B cell (primary cell): ENCODE data around the gene DOK7. TPM values are rescaled to one million over a fixed set of nuclear protein-coding genes. Genes with fewer than 3 reads are reported as not detected.

ENCODE experiments used
- ATAC-seq: fragments of 200-7000 bp; cut with Tn5 transposase; one replicate; pipeline ENCODE4 v1.10.0; 2021; ENCODE audit warnings: low read depth, mild to moderate bottlenecking, moderate number of reproducible peaks, moderate library complexity
- CTCF ChIA-PET: fragments of 350-600 bp; sonication (Branson Sonifier 250); formaldehyde crosslinking; loops from one replicate; lab custom pipeline; 2021; ENCODE audit warnings: antibody characterized with exemption, inconsistent platforms; lab: Charles Lee
- POLR2A ChIA-PET: fragments of 350-600 bp; sonication (Branson Sonifier 250); formaldehyde crosslinking; loops from one replicate; lab custom pipeline; 2021; ENCODE audit warnings: antibody characterized with exemption; lab: Charles Lee
- DNase-seq: peaks from one replicate; pipeline ENCODE4 v3.0.0; 2013
- H2AFZ ChIP-seq: 2 replicates; pipeline ENCODE4 v1.6.1; 2012; ENCODE audit warnings: mild to moderate bottlenecking, low read depth, low read length; ENCODE audit not compliant: insufficient read depth, poor library complexity, severe bottlenecking
- H3K27ac ChIP-seq, 2 donors: 1 replicate in 1 of 2; 2 replicates in 1 of 2; pipeline ENCODE4 v1.5.1; 2012 to 2013; ENCODE audit warnings: low read length in 2 of 2, mild to moderate bottlenecking in 2 of 2, moderate library complexity in 1 of 2
- H3K27me3 ChIP-seq, 4 experiments: fragments of 200-600 bp in 1 of 4; sonication (generic) in 1 of 4; replicated peaks in 1 of 4; 1 replicate in 2 of 4; 2 replicates in 2 of 4; pipeline versions ENCODE4 v1.6.1 to v1.7.0; 2013 to 2016; ENCODE audit warnings: low read length in 3 of 4, mild to moderate bottlenecking in 2 of 4, mixed read lengths in 1 of 4, moderate library complexity in 1 of 4; ENCODE audit not compliant: insufficient read depth in 4 of 4, control insufficient read depth in 3 of 4; ENCODE audit errors: control extremely low read depth in 1 of 4
- H3K36me3 ChIP-seq, 2 experiments: replicated peaks in 1 of 2; 1 replicate in 1 of 2; 2 replicates in 1 of 2; pipeline versions ENCODE4 v1.6.1 to v1.7.1; 2013; ENCODE audit warnings: low read length in 1 of 2; ENCODE audit not compliant: insufficient read depth in 2 of 2, control insufficient read depth in 1 of 2; ENCODE audit errors: control extremely low read depth in 1 of 2, extremely low read depth in 1 of 2
- H3K4me1 ChIP-seq, 2 donors: fragments of 200-600 bp in 1 of 2; sonication (generic) in 1 of 2; 1 replicate in 1 of 2; 2 replicates in 1 of 2; pipeline versions ENCODE4 v1.5.1 to v1.6.1; 2013 to 2017; ENCODE audit warnings: low read length in 2 of 2; ENCODE audit not compliant: control insufficient read depth in 2 of 2, insufficient read depth in 2 of 2
- H3K4me2 ChIP-seq: replicated peaks from 2 replicates; pipeline ENCODE3; 2012; ENCODE audit warnings: mild to moderate bottlenecking, low read depth, low read length; ENCODE audit not compliant: poor library complexity, severe bottlenecking
- H3K4me3 ChIP-seq, 5 experiments: fragments of 200-600 bp in 1 of 5; sonication (generic) in 1 of 5; 1 replicate in 3 of 5; 2 replicates in 2 of 5; pipeline versions ENCODE4 v1.5.1 to v1.7.0; 2011 to 2016; ENCODE audit warnings: low read length in 4 of 5, mild to moderate bottlenecking in 4 of 5, low read depth in 2 of 5, control low read depth in 1 of 5, moderate library complexity in 1 of 5; ENCODE audit not compliant: insufficient read depth in 1 of 5; ENCODE audit errors: control extremely low read depth in 1 of 5, extremely low read depth in 1 of 5
- H3K79me2 ChIP-seq: fragments of 200-600 bp; sonication (generic); one replicate; pipeline ENCODE4 v1.6.0; 2016; ENCODE audit warnings: low read length; ENCODE audit not compliant: control insufficient read depth, insufficient read depth
- H3K9ac ChIP-seq: fragments of 200-600 bp; sonication (generic); 2 replicates; pipeline ENCODE4 v1.6.1; 2017; ENCODE audit warnings: mild to moderate bottlenecking, low read length, moderate library complexity
- H3K9me3 ChIP-seq, 3 donors: one replicate each; pipeline versions ENCODE4 v1.6.1 to v1.7.1; 2013; ENCODE audit warnings: low read length in 2 of 3; ENCODE audit not compliant: control insufficient read depth in 2 of 3, insufficient read depth in 1 of 3; ENCODE audit errors: control extremely low read depth in 1 of 3
- H4K20me1 ChIP-seq: 2 replicates; pipeline ENCODE4 v1.6.0; 2012; ENCODE audit warnings: mild to moderate bottlenecking, low read length; ENCODE audit not compliant: insufficient read depth, control insufficient read depth, poor library complexity, severe bottlenecking
- H3K27ac Mint-ChIP-seq: one replicate; pipeline ENCODE4 v1.8.0; 2021; ENCODE audit warnings: mixed read lengths
- H3K27me3 Mint-ChIP-seq: one replicate; pipeline ENCODE4 v1.8.0; 2021; ENCODE audit warnings: mixed read lengths
- H3K4me1 Mint-ChIP-seq: one replicate; pipeline ENCODE4 v1.8.0; 2021; ENCODE audit warnings: mixed read lengths
- H3K4me3 Mint-ChIP-seq: one replicate; pipeline ENCODE4 v1.8.0; 2021; ENCODE audit warnings: mixed read lengths
- H3K9me3 Mint-ChIP-seq: one replicate; pipeline ENCODE4 v1.8.0; 2022; ENCODE audit warnings: mixed read lengths; ENCODE audit not compliant: insufficient read depth
- EZH2 ChIP-seq: IDR thresholded peaks from 2 replicates; pipeline ENCODE4 v1.6.1; 2012; ENCODE audit warnings: borderline replicate concordance, low read depth, mild to moderate bottlenecking, moderate library complexity, low read length; ENCODE audit not compliant: insufficient read depth, poor library complexity, severe bottlenecking
- WGBS: methylation state at CpG from one replicate; pipeline ENCODE4 v1.1.5; 2013; ENCODE audit warnings: missing lambda C conversion rate; ENCODE audit not compliant: insufficient coverage; 5-methylcytosine and 5-hydroxymethylcytosine counted together
- intact Hi-C: fragments of 100-400 bp; cut with micrococcal nuclease; formaldehyde crosslinking; loops from one replicate; pipeline ENCODE4 v1.10.0; 2022
- polyA plus RNA-seq: library from polyadenylated mRNA; depleted of rRNA; stranded (reverse); fragments of >200 nt; gene quantifications from 2 replicates; pipeline ENCODE4 v1.2.3, GENCODE V29; 2012
- total RNA-seq, 2 donors: library from RNA; stranded (reverse); fragments of 120-200 nt in 1 of 2; gene quantifications; 1 replicate in 1 of 2; 2 replicates in 1 of 2; pipeline versions ENCODE4 v1.2.3 to v1.2.4, GENCODE V29; 2013 to 2022
- TF ChIP-seq, protein P1 (sequence below): fragments of 200-600 bp; IDR thresholded peaks from one replicate; pipeline ENCODE4 v1.8.0; 2022; ENCODE audit warnings: antibody characterized with exemption, mild to moderate bottlenecking

The DOK7 gene
- total and polyA plus RNA-seq, 2 donors (not counting 1 experiment from before 2014, with no cell fraction given), result 24.1 to 24.8 TPM

DNA sequence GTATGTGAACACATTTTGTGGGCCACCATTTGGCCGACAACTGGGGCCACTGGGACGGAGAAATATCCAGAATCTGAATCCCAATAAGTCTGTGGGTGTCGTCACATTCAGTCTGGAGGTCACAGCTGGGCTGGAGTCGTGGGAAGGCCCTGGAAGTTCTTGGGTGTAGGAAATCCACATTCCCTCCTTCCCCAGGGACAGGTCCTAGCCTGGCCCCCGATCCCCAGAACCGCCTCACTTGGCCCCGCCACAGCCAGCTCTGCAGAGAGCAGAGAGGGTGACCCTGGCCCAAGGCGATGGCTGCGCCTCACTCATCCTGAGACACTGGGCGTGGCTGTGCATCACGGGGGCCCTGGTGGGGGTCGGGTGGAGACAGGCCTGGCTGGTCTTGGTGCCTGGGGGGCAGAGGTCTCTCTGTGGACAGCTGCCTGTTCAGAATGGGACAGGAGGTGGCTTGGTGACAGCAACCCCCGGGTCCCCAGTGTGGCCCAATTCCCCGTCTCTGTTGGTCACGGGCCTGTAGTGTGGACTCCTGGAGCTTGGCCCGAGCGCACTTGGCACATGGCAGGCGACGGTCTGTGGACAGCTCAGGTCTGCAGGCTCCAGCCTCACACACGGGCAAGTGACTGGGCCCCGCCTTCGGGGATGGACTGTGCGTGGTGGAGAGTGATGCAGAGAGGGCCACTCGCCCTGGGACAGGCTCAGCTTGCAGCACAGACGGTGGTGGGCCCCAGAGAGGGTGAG lies 16.4 kb downstream of the DOK7 start:
- Histone ChIP-seq H3K9me3 (no peaks in the 10 kb centered on the region), H3K36me3 (no peaks in the 10 kb centered on the region), H3K27ac (no peak overlapping the region), H3K4me1 (peaks cover 27 to 44% of the 10 kb centered on the region in 2 donors), H3K9ac (no peak overlapping the region), H3K4me3 (no peak overlapping the region), H2AFZ (no peak overlapping the region), H4K20me1 (no peaks in the 10 kb centered on the region), H3K4me2 (no peak overlapping the region), H3K79me2 (no peaks in the 10 kb centered on the region), H3K27me3 (peaks cover 0 to 13% (median 1%) of the 10 kb centered on the region in 4 experiments)
- Mint-ChIP-seq H3K27me3 (no peaks in the 10 kb centered on the region), H3K4me3 (no peak overlapping the region), H3K9me3 (no peaks in the 10 kb centered on the region), H3K4me1 (peaks cover 36% of the 10 kb centered on the region), H3K27ac (no peak overlapping the region)
- WGBS, result 87% methylated on average over 24 of the region's 25 CpGs
- no peak for TF ChIP-seq EZH2
- TF ChIP-seq, protein P1, sequence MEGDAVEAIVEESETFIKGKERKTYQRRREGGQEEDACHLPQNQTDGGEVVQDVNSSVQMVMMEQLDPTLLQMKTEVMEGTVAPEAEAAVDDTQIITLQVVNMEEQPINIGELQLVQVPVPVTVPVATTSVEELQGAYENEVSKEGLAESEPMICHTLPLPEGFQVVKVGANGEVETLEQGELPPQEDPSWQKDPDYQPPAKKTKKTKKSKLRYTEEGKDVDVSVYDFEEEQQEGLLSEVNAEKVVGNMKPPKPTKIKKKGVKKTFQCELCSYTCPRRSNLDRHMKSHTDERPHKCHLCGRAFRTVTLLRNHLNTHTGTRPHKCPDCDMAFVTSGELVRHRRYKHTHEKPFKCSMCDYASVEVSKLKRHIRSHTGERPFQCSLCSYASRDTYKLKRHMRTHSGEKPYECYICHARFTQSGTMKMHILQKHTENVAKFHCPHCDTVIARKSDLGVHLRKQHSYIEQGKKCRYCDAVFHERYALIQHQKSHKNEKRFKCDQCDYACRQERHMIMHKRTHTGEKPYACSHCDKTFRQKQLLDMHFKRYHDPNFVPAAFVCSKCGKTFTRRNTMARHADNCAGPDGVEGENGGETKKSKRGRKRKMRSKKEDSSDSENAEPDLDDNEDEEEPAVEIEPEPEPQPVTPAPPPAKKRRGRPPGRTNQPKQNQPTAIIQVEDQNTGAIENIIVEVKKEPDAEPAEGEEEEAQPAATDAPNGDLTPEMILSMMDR, result no peak
- POLR2A ChIA-PET, result no interaction called here
- no peak for ATAC-seq
- CTCF ChIA-PET, result interaction anchor here (0.6 to 3.6 kb wide), 24 partner anchors 9 to 401 kb away, joined by 3 to 57 read pairs (median 4); no protein-coding TSS in a partner anchor
- intact Hi-C loops, result loop anchor here (1.0 to 10.0 kb wide), 5 partner anchors 92 to 435 kb away; no protein-coding TSS in a partner anchor
- peak; percentile 15 for DNase-seq
